ENCODE results near the gene PUS3.
"Not testable (repeated sequence)": the region's sequence is repeated elsewhere in the genome, so short reads cannot be mapped to it uniquely, and the experiment has no call there.

The PUS3 gene

GRCh38 chr11:125918140-125918840 is 15.3 kb upstream of the PUS3 start:
- TF ChIP-seq, protein P1, sequence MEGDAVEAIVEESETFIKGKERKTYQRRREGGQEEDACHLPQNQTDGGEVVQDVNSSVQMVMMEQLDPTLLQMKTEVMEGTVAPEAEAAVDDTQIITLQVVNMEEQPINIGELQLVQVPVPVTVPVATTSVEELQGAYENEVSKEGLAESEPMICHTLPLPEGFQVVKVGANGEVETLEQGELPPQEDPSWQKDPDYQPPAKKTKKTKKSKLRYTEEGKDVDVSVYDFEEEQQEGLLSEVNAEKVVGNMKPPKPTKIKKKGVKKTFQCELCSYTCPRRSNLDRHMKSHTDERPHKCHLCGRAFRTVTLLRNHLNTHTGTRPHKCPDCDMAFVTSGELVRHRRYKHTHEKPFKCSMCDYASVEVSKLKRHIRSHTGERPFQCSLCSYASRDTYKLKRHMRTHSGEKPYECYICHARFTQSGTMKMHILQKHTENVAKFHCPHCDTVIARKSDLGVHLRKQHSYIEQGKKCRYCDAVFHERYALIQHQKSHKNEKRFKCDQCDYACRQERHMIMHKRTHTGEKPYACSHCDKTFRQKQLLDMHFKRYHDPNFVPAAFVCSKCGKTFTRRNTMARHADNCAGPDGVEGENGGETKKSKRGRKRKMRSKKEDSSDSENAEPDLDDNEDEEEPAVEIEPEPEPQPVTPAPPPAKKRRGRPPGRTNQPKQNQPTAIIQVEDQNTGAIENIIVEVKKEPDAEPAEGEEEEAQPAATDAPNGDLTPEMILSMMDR (IDR thresholded peaks at IDR 0.05; ENCODE audit: insufficient read depth, low read depth, low read length, missing control alignments), result no peak
- DNase-seq (ENCODE audit: low read depth), result no peak
- H3K4me3 ChIP-seq (ENCODE audit: low read depth, low read length), result no peak overlapping the region

GRCh38 chr11:125916683-125917347 is 13.8 kb upstream of the PUS3 start:
- H3K4me3 ChIP-seq (ENCODE audit: low read depth, low read length), result no peak overlapping the region
- no peak for DNase-seq (ENCODE audit: low read depth)
- TF ChIP-seq, protein P1 (IDR thresholded peaks at IDR 0.05; ENCODE audit: insufficient read depth, low read depth, low read length, missing control alignments), result no peak

DNA sequence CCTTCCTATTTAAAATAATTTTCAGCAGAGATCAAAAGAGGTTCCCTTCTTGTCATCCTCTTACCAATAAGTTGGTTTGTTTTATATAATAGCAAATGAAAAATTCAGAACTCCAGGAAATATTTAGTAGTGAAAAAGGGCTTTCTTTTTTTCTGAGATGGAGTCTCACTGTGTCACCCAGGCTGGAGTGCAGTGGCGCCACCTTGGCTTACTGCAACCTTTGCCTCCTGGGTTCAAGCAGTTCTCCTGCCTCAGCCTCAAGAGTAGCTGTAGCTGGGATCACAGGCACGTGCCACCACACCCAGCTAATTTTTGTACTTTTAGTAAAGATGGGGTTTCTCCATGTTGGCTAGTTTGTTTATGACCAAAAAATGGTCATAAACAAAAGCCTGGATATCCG is 11.6 kb upstream of the PUS3 start:
- DNase-seq (ENCODE audit: low read depth); H3K4me3 ChIP-seq (ENCODE audit: low read depth, low read length): not testable (repeated sequence)

DNA sequence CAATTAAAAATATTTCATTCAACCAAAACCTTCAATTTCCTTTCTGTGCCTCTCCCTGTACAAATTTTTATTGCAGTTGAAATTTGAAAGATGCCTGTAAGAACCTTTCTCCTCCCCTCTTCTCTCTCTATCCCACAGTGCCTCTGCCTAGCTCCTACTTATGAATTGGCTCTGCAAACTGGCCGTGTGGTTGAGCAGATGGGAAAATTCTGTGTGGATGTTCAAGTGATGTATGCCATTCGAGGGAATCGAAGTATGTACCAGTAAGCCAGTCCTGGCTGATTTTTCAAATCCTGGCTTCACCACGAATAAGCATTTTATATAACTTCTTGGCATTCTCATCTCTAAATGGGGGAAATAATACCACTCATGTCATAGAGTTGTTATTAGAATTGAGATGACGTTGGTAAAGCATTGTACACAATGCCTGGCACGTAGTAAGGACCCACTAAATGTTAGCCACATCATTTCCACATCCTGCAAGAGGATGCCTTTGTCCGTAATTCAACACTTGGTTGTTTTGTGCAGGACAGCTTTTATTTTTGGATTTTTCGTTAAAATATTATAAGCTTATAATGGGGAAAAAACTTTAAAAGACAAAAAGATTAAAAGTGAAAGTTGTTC is 7.3 kb upstream of the PUS3 start:
- TF ChIP-seq, protein P1 (IDR thresholded peaks at IDR 0.05; ENCODE audit: insufficient read depth, low read depth, low read length, missing control alignments), result no peak
- no peak for DNase-seq (ENCODE audit: low read depth)
- H3K4me3 ChIP-seq (ENCODE audit: low read depth, low read length), result no peak overlapping the region

DNA sequence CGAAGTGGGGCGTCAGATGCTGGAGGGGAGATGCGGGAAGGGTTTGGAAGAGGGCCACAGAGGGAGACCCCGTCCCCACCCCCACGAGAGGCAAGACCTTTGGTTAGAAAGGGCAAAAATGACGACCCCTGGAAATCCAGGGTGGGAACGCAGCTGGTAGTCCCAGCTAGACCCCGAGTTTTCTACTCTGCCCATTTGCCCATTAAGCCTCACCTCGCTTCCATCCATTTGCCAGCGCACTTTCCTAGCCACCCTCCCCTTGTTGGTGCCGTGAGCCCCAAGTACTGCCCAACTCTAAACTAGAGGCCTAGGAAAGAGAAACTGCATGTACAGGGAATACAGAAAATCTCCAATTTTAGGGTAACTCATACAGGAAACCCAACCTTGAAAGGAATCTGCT is 1.7 kb upstream of the PUS3 start:
- no peak for DNase-seq (ENCODE audit: low read depth)
- TF ChIP-seq, protein P1 (IDR thresholded peaks at IDR 0.05; ENCODE audit: insufficient read depth, low read depth, low read length, missing control alignments), result no peak
- H3K4me3 ChIP-seq (ENCODE audit: low read depth, low read length), result no peak overlapping the region

DNA sequence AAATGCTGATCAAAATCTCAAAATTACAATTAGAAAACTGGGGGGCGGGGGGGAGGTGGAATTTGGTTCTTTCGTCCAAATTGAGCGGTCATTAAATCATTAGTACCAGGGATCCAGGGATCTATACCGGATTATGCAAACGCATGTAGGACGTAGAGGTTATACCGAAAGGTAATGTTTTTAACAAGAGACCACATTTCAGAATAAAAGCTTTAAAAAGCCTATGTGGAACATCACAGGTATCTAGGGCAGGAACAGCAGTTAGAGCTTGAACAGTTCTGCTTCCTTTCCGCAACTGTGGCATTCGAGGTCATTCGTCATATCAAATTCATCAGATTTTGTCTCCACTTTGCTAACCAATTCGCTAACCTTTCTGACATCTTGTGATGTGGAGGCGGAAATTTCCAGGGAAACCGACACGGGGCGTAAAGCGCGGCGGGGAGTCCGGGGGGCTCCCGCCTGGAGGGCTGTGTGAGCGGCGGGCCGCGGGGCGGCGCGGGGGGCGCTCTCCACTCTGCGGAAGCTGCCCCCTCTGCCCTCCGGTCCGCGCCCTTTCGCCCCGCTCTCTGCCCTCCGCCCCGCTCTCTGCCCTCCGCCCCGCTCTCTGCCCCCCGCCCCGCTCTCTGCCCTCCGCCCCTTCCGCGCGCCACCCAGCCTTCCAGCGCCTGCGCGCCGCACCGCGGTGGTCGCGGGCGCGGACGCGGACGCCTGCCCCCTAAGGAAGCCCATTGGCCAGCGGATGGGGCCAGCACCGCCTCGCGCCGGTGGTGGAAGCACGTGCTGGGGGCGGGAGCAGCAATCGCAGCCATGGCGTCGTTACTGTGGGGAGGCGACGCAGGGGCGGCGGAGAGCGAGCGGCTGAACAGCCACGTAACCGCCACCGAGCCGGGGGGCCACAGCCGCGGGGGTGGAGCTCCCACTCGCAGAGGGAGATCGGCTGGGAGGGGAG is 979 bp upstream of the PUS3 start, which contains the start of gene DDX25:
Gene DDX25 (plus strand): TSS at position 798 of the 949 bp plus-strand sequence. CDS start 10 bp downstream, at position 808.
- H3K4me3 ChIP-seq (ENCODE audit: low read depth, low read length), result peak within 1 kb of the TSS; percentile 95
- no peak for DNase-seq (ENCODE audit: low read depth)
- TF ChIP-seq, protein P1 (IDR thresholded peaks at IDR 0.05; ENCODE audit: insufficient read depth, low read depth, low read length, missing control alignments), result no peak

Data from GM12865 (cell line).